Vagina (tissue), 2 donors: ENCODE measurements around the gene ZNF185.
"Not testable (repeated sequence)": the region's sequence is repeated elsewhere in the genome, so short reads cannot be mapped to it uniquely, and the experiment has no call there.

Experiments
- CTCF ChIP-seq, 3 experiments: fragments of 450-650 bp in 2 of 3; fragments of 200-600 bp in 1 of 3; sonication (generic) in 1 of 3; IDR thresholded peaks; one replicate each; pipeline ENCODE4 v1.5.1; 2017 to 2019; ENCODE audit warnings: antibody characterized with exemption in 3 of 3, mild to moderate bottlenecking in 2 of 3, moderate library complexity in 2 of 3
- POLR2A ChIP-seq, 2 donors: fragments of 450-650 bp; IDR thresholded peaks; one replicate each; pipeline ENCODE4 v1.6.1; 2017; ENCODE audit warnings: antibody characterized with exemption in 2 of 2, mild to moderate bottlenecking in 2 of 2, moderate library complexity in 2 of 2
- POLR2AphosphoS5 ChIP-seq, 2 donors: sonication (generic); formaldehyde crosslinking; IDR thresholded peaks; one replicate each; pipeline ENCODE4 v1.9.0; 2017; ENCODE audit warnings: antibody characterized with exemption in 2 of 2, mild to moderate bottlenecking in 2 of 2, low read depth in 1 of 2; ENCODE audit not compliant: insufficient read depth in 1 of 2

GRCh38 chrX:152910018-152910417 is 12.2 kb downstream of the ZNF185 start:
- TF ChIP-seq CTCF (IDR thresholded peaks at IDR 0.05); POLR2AphosphoS5 (IDR thresholded peaks at IDR 0.05; ENCODE audit: insufficient read depth in 1 of 2, low read depth in 1 of 2); POLR2A (IDR thresholded peaks at IDR 0.05): not testable (repeated sequence)
